Measurements from ENCODE around the gene HAUS7.

HAUS7 gene

GRCh38 chrX:153468008-153468580, 2.3 kb downstream of the HAUS7 start:
- H3K9me3 ChIP-seq (ENCODE audit: control insufficient read depth, insufficient read depth, low read depth, low read length) = no peaks in the 10 kb centered on the region
- H3K36me3 ChIP-seq (ENCODE audit: control insufficient read depth in 2 of 2, insufficient read depth in 1 of 2, low read length in 2 of 2) = peaks cover 0 to 43% of the 10 kb centered on the region in 2 experiments; a peak in 1 of 3 replicates
- CTCF ChIA-PET = interaction anchor here (8.6 kb wide), 1 partner anchor 40 kb away, joined by 89 read pairs; no protein-coding TSS in a partner anchor
- H3K27ac ChIP-seq (ENCODE audit: extremely low read depth, low read depth, low read length) = no peak overlapping the region
- TF ChIP-seq ZNF391 (tag by site-specific recombination; IDR thresholded peaks at IDR 0.05; ENCODE audit: borderline replicate concordance, low read depth) (no peak), ZIC2 (tag by site-specific recombination; IDR thresholded peaks at IDR 0.05) (peak; percentile 90)
- POLR2A ChIA-PET = no interaction called here
- no peak overlapping the region for H3K4me3 ChIP-seq (ENCODE audit: low read depth, low read length)
- H3K4me1 ChIP-seq (ENCODE audit: control insufficient read depth, insufficient read depth, low read length) = no peaks in the 10 kb centered on the region

- H3K27ac ChIP-seq (ENCODE audit: extremely low read depth, low read depth, low read length) = no peak overlapping the region
- TF ChIP-seq ZIC2 (tag by site-specific recombination; IDR thresholded peaks at IDR 0.05) = 0 out of 2 replicates have a peak, but pooled peaks have one; percentile 13
- no peak for TF ChIP-seq MZF1 (tag by site-specific recombination; IDR thresholded peaks at IDR 0.05; ENCODE audit: borderline replicate concordance)
- TF ChIP-seq, protein P1, sequence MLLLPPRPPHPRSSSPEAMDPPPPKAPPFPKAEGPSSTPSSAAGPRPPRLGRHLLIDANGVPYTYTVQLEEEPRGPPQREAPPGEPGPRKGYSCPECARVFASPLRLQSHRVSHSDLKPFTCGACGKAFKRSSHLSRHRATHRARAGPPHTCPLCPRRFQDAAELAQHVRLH (tag by site-specific recombination; IDR thresholded peaks at IDR 0.05) = no peak
- TF ChIP-seq EGR2 (tag by site-specific recombination; IDR thresholded peaks at IDR 0.05; ENCODE audit: low read depth) = peak; percentile 50; the same call in 1 of the 2 replicates
- TF ChIP-seq ZSCAN18 (tag by site-specific recombination; IDR thresholded peaks at IDR 0.05) = no peak
- no peak for TF ChIP-seq YY1 (tag by site-specific recombination; IDR thresholded peaks at IDR 0.05)
- no peak for TF ChIP-seq TRIM28 (IDR thresholded peaks at IDR 0.05; ENCODE audit: borderline replicate concordance, low read length)
- peak; percentile 41; the same call in 1 of the 2 replicates for TF ChIP-seq ZNF341 (tag by site-specific recombination; IDR thresholded peaks at IDR 0.05; ENCODE audit: low read depth)
- TF ChIP-seq RBAK (tag by site-specific recombination; IDR thresholded peaks at IDR 0.05) = no peak
- TF ChIP-seq, protein P2, sequence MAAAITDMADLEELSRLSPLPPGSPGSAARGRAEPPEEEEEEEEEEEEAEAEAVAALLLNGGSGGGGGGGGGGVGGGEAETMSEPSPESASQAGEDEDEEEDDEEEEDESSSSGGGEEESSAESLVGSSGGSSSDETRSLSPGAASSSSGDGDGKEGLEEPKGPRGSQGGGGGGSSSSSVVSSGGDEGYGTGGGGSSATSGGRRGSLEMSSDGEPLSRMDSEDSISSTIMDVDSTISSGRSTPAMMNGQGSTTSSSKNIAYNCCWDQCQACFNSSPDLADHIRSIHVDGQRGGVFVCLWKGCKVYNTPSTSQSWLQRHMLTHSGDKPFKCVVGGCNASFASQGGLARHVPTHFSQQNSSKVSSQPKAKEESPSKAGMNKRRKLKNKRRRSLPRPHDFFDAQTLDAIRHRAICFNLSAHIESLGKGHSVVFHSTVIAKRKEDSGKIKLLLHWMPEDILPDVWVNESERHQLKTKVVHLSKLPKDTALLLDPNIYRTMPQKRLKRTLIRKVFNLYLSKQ (tag by site-specific recombination; IDR thresholded peaks at IDR 0.05; ENCODE audit: borderline replicate concordance) = no peak
- no peak for TF ChIP-seq TCF7L2 (IDR thresholded peaks at IDR 0.05; ENCODE audit: borderline replicate concordance, low read depth, low read length)
- no peak for TF ChIP-seq ZNF600 (tag by site-specific recombination; IDR thresholded peaks at IDR 0.05)
- TF ChIP-seq ZBTB8A (tag by site-specific recombination; IDR thresholded peaks at IDR 0.05) = no peak
- TF ChIP-seq ZBTB1 (tag by site-specific recombination; IDR thresholded peaks at IDR 0.05) = no peak
- no peak for TF ChIP-seq ZNF530 (tag by site-specific recombination; IDR thresholded peaks at IDR 0.05; ENCODE audit: low read depth)
- TF ChIP-seq ZNF639 (tag by site-specific recombination; IDR thresholded peaks at IDR 0.05) = no peak
- no peak for TF ChIP-seq ZNF776 (tag by site-specific recombination; IDR thresholded peaks at IDR 0.05; ENCODE audit: borderline replicate concordance)
- no peak for TF ChIP-seq ZNF423 (tag by site-specific recombination; IDR thresholded peaks at IDR 0.05)
- TF ChIP-seq GLIS1 (tag by site-specific recombination; IDR thresholded peaks at IDR 0.05) = no peak
- TF ChIP-seq ZNF155 (tag by site-specific recombination; IDR thresholded peaks at IDR 0.05) = no peak
- peak; percentile 28; the same call in 1 of the 2 replicates for TF ChIP-seq ZFHX2 (tag by site-specific recombination; conservative IDR thresholded peaks at IDR 0.05)
- TF ChIP-seq ZNF449 (tag by site-specific recombination; IDR thresholded peaks at IDR 0.05) = 0 out of 2 replicates have a peak, but pooled peaks have one; percentile 48
- no peak for TF ChIP-seq SP3 (tag by site-specific recombination; IDR thresholded peaks at IDR 0.05)
- no peak for TF ChIP-seq ZNF23 (tag by site-specific recombination; IDR thresholded peaks at IDR 0.05; ENCODE audit: borderline replicate concordance)
- TF ChIP-seq ZNF335 (tag by site-specific recombination; conservative IDR thresholded peaks at IDR 0.05) = no peak
- no peak for TF ChIP-seq KLF9 (tag by site-specific recombination; IDR thresholded peaks at IDR 0.05; ENCODE audit: low read depth)
- H3K9me3 ChIP-seq (ENCODE audit: control insufficient read depth, insufficient read depth, low read depth, low read length) = no peaks in the 10 kb centered on the region
- no peaks in the 10 kb centered on the region for H3K4me1 ChIP-seq (ENCODE audit: control insufficient read depth, insufficient read depth, low read length)
- peaks cover 0 to 58% of the 10 kb centered on the region in 2 experiments; a peak in 1 of 3 replicates for H3K36me3 ChIP-seq (ENCODE audit: control insufficient read depth in 2 of 2, insufficient read depth in 1 of 2, low read length in 2 of 2)
- H3K4me3 ChIP-seq (ENCODE audit: low read depth, low read length) = no peak overlapping the region
- ChIA-PET POLR2A (no interaction called here), CTCF (no interaction called here)
These were observed 4.5 kb downstream of the HAUS7 start for GRCh38 chrX:153465691-153466380.

All from HEK293 (cell line).